GM06990 (cell line): ENCODE data around the gene THSD7B.
A peak's percentile ranks its signal among the peaks of the same experiment; 100 is the strongest.

Experiments
- DNase-seq: peaks from one replicate; pipeline ENCODE4 v3.0.0-alpha.2; 2011; ENCODE audit not compliant: insufficient read length; ENCODE audit errors: extremely low read depth
- H3K27me3 ChIP-seq: replicated peaks from 2 replicates; pipeline ENCODE4 v1.6.0; 2011; ENCODE audit warnings: low read length; ENCODE audit not compliant: control insufficient read depth, insufficient read depth
- H3K36me3 ChIP-seq: 2 replicates; pipeline ENCODE4 v1.5.1; 2011; ENCODE audit warnings: low read length; ENCODE audit not compliant: control insufficient read depth, insufficient read depth
- H3K4me3 ChIP-seq: replicated peaks from 2 replicates; pipeline ENCODE4 v1.5.1; 2011; ENCODE audit warnings: low read depth, mild to moderate bottlenecking, control low read depth, low read length
- TF ChIP-seq, protein P1 (sequence below): IDR thresholded peaks from 2 replicates; pipeline ENCODE4 v1.5.1; 2011; ENCODE audit warnings: low read length, control low read depth, mild to moderate bottlenecking, inconsistent platforms; ENCODE audit not compliant: insufficient read depth, poor library complexity, severe bottlenecking

THSD7B gene

DNA sequence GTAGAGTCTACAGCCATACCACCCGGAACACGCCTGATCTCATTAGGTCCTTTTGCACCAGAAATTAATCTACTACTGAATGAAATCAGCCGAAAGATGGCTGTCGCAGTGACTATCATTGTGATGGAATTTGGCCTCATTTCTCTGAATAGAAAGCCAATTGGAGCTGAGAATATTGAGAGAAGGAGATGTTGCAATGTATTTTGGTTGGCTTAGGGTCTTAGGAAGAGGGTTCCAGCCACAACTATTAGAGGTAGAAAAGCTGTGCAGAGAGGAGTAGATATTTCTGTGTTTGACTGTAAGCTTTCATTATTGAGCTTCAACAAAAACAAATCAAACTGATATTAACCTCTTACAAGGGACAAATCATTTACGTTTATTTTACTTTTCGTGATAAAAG is 98.1 kb downstream of the THSD7B start:
- H3K36me3 ChIP-seq, result no peaks in the 10 kb centered on the region
- no peaks in the 10 kb centered on the region for H3K27me3 ChIP-seq
- TF ChIP-seq, protein P1, sequence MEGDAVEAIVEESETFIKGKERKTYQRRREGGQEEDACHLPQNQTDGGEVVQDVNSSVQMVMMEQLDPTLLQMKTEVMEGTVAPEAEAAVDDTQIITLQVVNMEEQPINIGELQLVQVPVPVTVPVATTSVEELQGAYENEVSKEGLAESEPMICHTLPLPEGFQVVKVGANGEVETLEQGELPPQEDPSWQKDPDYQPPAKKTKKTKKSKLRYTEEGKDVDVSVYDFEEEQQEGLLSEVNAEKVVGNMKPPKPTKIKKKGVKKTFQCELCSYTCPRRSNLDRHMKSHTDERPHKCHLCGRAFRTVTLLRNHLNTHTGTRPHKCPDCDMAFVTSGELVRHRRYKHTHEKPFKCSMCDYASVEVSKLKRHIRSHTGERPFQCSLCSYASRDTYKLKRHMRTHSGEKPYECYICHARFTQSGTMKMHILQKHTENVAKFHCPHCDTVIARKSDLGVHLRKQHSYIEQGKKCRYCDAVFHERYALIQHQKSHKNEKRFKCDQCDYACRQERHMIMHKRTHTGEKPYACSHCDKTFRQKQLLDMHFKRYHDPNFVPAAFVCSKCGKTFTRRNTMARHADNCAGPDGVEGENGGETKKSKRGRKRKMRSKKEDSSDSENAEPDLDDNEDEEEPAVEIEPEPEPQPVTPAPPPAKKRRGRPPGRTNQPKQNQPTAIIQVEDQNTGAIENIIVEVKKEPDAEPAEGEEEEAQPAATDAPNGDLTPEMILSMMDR, result no peak
- no peak overlapping the region for H3K4me3 ChIP-seq
- DNase-seq, result no peak

DNA sequence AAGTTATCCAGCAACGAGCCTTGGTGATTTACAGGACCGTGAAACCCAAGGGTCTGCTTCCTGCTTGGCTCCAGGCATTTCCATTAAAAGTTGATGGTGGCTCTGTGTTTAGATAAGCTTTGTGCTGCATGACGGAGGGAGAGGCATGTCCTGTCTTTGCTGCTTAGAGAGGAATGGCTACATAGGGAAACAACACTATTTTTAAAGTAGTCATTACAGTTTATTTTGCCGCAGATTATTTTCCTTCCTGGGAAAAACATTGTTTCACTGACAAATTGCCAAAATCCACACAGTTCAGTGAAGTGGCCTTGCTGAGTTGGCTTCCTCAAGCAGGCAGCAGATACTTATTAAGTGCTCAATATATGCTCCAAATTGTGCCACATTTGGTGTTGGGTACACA is 98.5 kb downstream of the THSD7B start:
- no peaks in the 10 kb centered on the region for H3K36me3 ChIP-seq
- no peak for DNase-seq
- TF ChIP-seq, protein P1, result no peak
- H3K4me3 ChIP-seq, result no peak overlapping the region
- H3K27me3 ChIP-seq, result no peaks in the 10 kb centered on the region

DNA sequence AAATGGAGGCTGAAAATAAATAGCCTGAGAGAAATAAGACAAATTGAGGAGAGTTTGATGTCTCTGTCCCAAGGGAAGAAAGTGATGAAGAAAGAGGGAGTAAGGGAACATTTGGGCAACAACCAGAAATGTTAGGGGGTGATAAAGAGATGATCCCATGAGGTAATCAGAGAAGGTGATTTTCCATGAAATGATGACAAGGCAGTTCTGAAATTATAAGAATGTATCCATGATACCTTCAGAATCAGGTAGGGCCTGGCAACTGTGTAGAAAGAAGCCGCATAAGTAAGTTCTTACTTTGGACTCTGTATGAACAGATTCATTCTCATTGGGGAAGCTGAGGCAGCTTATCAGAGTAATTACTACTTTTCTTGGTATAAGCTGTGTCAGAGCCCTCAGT is 106.1 kb downstream of the THSD7B start:
- no peak overlapping the region for H3K4me3 ChIP-seq
- no peak for DNase-seq
- H3K27me3 ChIP-seq, result no peaks in the 10 kb centered on the region
- no peaks in the 10 kb centered on the region for H3K36me3 ChIP-seq
- TF ChIP-seq, protein P1, result no peak

DNA sequence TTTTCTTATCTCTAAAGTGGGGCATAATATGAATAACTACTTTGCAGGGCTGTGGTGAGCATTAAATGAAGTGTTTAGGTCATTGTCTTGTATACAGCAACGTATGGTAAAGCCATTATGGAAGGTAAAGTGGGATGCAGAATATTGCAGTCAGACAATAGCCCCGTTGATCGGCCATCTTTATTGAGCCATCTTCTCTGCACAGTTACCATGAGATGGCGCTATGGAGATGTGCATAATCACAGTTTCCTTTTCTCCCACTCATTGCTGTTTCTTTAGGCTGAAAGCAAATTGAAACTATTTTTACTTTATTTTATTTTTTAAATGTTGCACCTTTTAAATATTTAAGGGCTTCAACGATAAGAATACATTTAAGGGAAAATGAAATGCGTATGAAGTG is 108.9 kb downstream of the THSD7B start:
- TF ChIP-seq, protein P1, result peak; percentile 42
- H3K27me3 ChIP-seq, result no peaks in the 10 kb centered on the region
- no peak for DNase-seq
- H3K36me3 ChIP-seq, result no peaks in the 10 kb centered on the region
- H3K4me3 ChIP-seq, result no peak overlapping the region

DNA sequence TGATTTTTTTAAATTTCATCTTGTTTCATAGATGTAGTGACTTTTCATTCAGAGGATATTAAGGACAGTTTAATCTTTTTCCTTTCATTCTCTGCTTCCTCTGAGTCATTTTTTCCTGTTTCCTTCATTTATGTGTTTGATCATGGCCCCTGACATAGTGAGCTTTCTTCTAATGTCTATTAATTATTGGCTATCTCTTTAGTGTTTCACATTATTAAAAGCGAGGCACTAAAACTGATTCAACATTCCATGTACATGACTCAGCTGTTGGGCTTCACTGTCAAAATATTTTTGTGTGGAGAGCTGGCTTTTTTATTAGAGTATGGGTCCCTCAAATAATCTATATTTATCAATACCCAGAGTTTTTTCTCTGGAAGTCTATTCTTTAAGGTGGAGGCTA is 125.8 kb downstream of the THSD7B start:
- Histone ChIP-seq H3K36me3 (no peaks in the 10 kb centered on the region), H3K27me3 (no peaks in the 10 kb centered on the region), H3K4me3 (no peak overlapping the region)
- TF ChIP-seq, protein P1, result no peak
- DNase-seq, result no peak

DNA sequence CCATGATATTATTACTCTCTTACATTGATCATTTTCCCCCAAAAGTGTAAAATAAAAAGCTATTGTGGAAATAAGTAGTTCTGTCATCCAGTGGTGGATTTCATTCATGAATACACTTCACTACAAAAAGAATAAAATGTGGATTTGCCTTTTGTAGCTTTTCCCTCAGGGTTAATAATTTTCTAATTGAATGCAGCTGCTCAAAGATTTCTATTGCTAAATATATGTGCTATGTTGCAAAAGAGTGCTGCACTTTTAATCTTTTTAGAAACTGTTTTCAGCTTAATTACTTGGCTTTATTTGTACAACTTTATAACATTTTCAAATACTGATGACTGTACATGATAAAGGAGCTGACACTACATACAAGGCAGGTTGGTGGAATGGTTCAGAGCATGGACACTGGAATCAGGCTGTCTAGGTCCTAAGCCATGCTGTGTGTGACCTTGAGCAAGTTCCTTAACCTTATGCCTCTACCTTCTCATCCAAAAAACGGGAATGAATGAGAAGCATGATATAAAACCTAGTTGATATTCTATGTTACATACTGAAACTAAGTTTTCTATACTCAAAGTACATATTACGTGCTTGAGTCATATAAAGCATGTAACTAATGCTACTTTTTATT is 128.8 kb downstream of the THSD7B start:
- TF ChIP-seq, protein P1, result no peak
- Histone ChIP-seq H3K36me3 (no peaks in the 10 kb centered on the region), H3K27me3 (no peaks in the 10 kb centered on the region), H3K4me3 (no peak overlapping the region)
- no peak for DNase-seq
